ENCODE results near the gene PRR19.
A peak's percentile ranks its signal among the peaks of the same experiment; 100 is the strongest.

The PRR19 gene

GRCh38 chr19:42301646-42302203, at the start of gene PRR19:
Gene PRR19, plus strand, starts transcription at chr19:42302132. Its CDS starts 7,453 bp downstream, at chr19:42309585.
- TF ChIP-seq CTCF (IDR thresholded peaks at IDR 0.05; ENCODE audit: low read length, missing control alignments) = no peak
- no peak for DNase-seq (ENCODE audit: low read depth)
- H3K4me3 ChIP-seq (replicated peaks; ENCODE audit: low read depth, low read length) = peak within 1 kb of the TSS; percentile 73

- DNase-seq (ENCODE audit: low read depth) = peak; percentile 50
- TF ChIP-seq CTCF (IDR thresholded peaks at IDR 0.05; ENCODE audit: low read length, missing control alignments) = no peak
- H3K4me3 ChIP-seq (replicated peaks; ENCODE audit: low read depth, low read length) = peak overlapping the region; percentile 97
Measured at GRCh38 chr19:42252365-42253244, 49.3 kb upstream of the PRR19 start.

- H3K4me3 ChIP-seq (replicated peaks; ENCODE audit: low read depth, low read length) = peak overlapping the region; percentile 97
- TF ChIP-seq CTCF (IDR thresholded peaks at IDR 0.05; ENCODE audit: low read length, missing control alignments) = no peak
- peak; percentile 48 for DNase-seq (ENCODE audit: low read depth)
Measured at GRCh38 chr19:42253245-42254088, 48.5 kb upstream of the PRR19 start.

GRCh38 chr19:42254089-42254849, 47.7 kb upstream of the PRR19 start:
- no peak for TF ChIP-seq CTCF (IDR thresholded peaks at IDR 0.05; ENCODE audit: low read length, missing control alignments)
- DNase-seq (ENCODE audit: low read depth) = peak; percentile 57
- peak overlapping the region; percentile 97 for H3K4me3 ChIP-seq (replicated peaks; ENCODE audit: low read depth, low read length)

- no peak for TF ChIP-seq CTCF (IDR thresholded peaks at IDR 0.05; ENCODE audit: low read length, missing control alignments)
- DNase-seq (ENCODE audit: low read depth) = peak; percentile 92
- peak within 1 kb of the TSS; percentile 97 for H3K4me3 ChIP-seq (replicated peaks; ENCODE audit: low read depth, low read length)
Measured at GRCh38 chr19:42254850-42255765, 46.8 kb upstream of the PRR19 start, which contains the start of gene ERF. Gene ERF, minus strand, starts transcription at chr19:42255128. Its CDS starts 129 bp downstream, at chr19:42254999.
